CD4-positive, alpha-beta T cell treated with Interleukin-10 for 1 hour (primary cell): Measurements from ENCODE around the gene USP38.
"Not testable (repeated sequence)": the region's sequence is repeated elsewhere in the genome, so short reads cannot be mapped to it uniquely, and the experiment has no call there.

Source experiments
- DNase-seq: peaks from one replicate; pipeline ENCODE4 v3.0.0-alpha.2; 2020

USP38 gene

GRCh38 chr4:143184503-143185252 lies at the start of gene USP38:
TSS of gene USP38 (plus strand) at chr4:143184917. CDS start at chr4:143185451, 534 bp downstream.
- DNase-seq, result peak; percentile 91

GRCh38 chr4:143135358-143135757 lies 49.4 kb upstream of the USP38 start:
- no peak for DNase-seq

GRCh38 chr4:143140696-143141095 lies 44.0 kb upstream of the USP38 start:
- DNase-seq, result no peak

DNA sequence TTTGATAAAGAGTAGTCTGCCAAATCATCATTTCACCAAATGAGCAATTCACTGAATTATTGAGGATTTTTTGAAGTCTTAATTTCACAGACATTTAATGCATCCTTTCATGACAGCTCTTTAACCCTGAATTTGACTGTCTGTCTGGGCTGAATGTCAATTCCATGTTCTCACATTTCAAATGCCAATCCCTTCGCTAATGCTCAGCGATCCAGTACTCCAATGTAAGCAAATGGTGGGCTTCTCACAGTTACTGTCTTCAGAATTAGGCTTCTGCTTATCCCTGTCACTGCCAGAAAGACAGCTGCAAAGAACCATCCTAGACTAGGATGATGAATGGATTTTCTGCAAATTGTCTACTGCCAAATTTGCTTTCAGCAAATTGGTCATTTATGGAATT lies 36.2 kb upstream of the USP38 start:
- DNase-seq, result no peak

GRCh38 chr4:143156853-143157252 lies 27.9 kb upstream of the USP38 start:
- DNase-seq, result no peak

GRCh38 chr4:143163614-143164013 lies 21.1 kb upstream of the USP38 start:
- no peak for DNase-seq

GRCh38 chr4:143166722-143167121 lies 18.0 kb upstream of the USP38 start:
- DNase-seq, result not testable (repeated sequence)

DNA sequence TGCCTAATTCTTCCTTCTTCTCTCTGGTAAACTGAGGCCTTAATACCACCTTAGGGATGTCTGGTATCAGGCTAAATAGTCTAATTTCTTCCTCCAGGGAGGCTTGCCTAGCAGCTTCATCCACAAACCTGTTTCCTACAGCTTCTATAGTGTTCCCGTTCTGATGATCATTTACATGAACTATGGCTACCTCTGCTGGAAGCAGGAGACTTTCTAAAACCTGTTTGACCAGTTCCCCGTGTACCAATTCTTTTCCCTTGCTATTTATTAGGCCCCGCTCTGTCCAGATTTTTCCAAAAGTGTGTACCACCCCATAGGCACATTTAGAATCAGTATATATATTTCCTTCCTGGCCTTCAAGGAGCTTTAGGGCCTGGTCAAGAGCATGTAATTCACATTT lies 5.8 kb upstream of the USP38 start:
- DNase-seq, result no peak

DNA sequence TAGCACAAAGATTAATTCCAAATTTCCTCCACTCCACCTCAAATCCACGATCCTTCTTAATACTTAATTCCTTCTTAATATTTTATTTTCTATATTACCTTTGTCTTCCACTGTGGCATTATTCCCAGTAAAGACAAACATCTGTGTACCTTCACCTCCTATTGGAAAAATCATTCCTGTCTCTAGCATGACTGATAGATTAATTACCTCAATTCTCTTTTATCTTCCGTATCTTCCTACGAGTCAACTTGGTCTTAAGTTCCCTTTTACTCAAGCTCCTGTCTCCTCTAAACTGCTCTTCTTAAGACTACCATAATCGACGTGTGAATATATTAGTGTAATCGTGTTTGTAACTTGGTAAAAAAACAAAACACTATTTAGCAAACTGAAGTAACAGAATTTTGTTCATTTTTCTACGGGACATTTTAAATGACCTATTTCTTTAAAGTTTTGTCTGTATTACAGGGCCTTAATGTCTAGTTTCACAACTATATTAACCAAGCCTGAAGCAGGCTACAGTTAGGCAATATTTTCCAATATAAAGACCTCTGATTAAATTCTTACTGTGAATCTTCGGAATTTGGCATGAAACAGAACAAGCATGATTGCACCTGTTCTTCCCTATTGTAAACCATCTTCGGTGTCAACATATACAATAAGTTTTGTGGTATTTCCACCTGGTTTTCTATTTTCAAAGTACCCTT lies 1.1 kb upstream of the USP38 start:
- no peak for DNase-seq

- no peak for DNase-seq
Observed at GRCh38 chr4:143184217-143184502, 557 bp upstream of the USP38 start.

GRCh38 chr4:143185253-143186107 lies 763 bp downstream of the USP38 start:
- no peak for DNase-seq

- no peak for DNase-seq
Observed at GRCh38 chr4:143186212-143186611, 1.5 kb downstream of the USP38 start.

- peak; percentile 39 for DNase-seq
Observed at GRCh38 chr4:143186649-143187048, 1.9 kb downstream of the USP38 start.

- no peak for DNase-seq
Observed at GRCh38 chr4:143188136-143189088, 3.7 kb downstream of the USP38 start.

DNA sequence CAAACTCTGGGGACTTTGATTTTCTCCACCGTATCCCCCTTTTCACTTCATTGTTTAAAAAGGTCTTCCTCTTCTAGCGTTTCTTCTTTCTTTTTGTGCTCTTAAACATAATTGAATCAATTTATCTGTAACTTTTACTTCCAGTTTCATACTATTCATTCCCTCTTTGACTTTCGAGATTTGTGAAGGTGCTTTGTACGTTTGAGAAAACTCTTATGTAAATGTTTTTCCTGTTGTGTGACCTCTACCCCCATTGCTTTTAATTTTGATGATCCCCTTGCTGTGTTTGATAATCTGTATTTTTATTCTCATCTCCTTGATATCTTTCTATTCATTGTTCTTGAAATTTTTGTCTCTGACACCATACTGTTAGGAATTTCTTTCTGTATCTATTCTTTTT lies 4.8 kb downstream of the USP38 start:
- DNase-seq, result no peak

DNA sequence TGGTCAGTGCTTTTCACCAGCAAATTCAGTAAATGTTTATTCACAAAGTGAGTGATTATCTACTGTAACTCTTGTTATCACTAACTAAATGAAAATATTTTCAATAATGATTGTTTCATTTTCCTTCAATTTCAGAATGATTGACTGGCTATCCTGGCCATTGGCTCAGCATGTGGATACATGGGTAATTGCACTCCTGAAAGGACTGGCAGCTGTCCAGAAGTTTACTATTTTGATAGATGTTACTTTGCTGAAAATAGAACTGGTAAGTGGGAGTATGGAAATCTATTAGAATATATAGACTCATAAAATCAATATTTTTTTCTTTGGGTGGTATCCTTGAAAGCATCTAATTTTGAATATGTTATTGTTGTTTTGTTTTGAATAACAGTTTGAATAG lies 10.9 kb downstream of the USP38 start:
- no peak for DNase-seq

DNA sequence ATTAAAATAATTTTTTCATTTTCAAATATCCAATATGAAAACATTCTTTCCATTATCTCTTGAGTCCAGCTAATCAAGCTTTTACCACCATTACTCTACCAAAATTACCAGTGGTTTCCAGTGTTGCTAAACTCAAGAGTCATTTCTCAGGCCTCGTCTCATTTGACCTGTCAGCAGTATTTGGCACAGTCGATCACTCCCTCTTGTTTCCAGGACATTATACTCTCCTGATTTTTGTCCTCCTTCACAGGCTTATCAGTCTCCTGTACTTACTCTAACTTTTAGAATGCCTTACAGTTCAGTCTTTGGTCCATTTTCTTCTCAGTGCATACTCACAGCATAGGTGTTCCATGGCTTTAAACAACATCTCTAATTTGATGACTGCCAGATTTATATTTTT lies 11.6 kb downstream of the USP38 start:
- no peak for DNase-seq

GRCh38 chr4:143199503-143199902 lies 14.8 kb downstream of the USP38 start:
- no peak for DNase-seq

DNA sequence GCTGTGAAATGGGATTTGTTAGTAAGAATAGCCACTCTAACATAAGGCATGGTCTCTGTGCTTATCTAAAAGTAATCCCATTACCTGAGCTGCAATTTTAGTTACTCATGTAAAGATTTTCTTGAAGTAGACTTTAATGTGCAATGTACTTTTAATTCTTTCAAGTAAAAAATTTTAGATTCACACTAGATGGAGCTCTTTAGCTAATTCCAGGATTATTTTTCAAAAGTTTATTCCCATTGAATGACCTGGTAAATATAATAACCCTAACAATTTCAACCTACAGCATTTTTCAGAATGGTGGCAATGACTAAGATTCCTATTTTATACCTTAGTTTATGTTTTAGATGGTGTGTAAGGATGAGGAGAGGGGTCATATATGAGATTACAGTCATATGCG lies 18.1 kb downstream of the USP38 start:
- DNase-seq, result no peak

- DNase-seq, result no peak
Observed at GRCh38 chr4:143203577-143203976, 18.9 kb downstream of the USP38 start.

GRCh38 chr4:143207555-143207954 lies 22.8 kb downstream of the USP38 start:
- DNase-seq, result no peak

- no peak for DNase-seq
Observed at GRCh38 chr4:143212566-143212965, 27.8 kb downstream of the USP38 start.

GRCh38 chr4:143215873-143216272 lies 31.2 kb downstream of the USP38 start:
- no peak for DNase-seq
